HG03558 (cell line): ENCODE data around the gene RCSD1.

Source experiments
- ATAC-seq: cut with Tn5 transposase; IDR thresholded peaks from one replicate; pipeline ENCODE4 v1.9.1; 2021; ENCODE audit warnings: moderate number of reproducible peaks; ENCODE audit not compliant: unreplicated experiment; ENCODE audit errors: extremely low read depth

Gene RCSD1

DNA sequence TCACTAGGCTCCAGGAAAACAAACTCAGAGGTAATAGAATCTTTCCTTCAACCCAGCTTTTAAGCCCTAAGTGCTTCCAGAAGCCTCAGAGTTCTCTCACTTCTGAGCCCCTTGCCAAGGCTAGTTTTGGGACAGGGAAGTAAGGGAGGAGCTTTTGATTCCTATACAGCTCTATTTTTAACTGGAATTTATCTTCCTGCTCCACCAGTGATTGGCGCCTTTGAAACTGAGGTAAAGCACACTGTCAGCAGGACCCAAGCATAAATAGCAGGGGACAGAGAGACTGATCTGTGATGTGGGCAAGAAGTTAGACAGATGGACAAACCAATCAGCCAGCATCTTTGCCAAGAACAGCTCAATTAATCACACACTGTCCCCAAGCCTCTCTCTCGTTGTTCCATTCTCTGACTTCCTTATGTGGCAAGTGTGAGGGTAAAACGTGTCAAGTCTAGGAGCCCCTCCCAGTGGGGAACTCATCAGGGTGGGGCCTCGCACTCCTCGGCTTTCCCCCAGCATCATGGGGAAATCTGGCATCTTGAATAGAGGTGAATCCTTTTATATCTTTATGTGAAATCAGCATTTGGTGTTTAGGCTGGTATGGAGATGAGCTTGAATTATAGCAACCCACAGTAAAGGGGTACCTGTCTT, 51.5 kb downstream of the RCSD1 start:
- no peak for ATAC-seq

- ATAC-seq: no peak
Observed at GRCh38 chr1:167683226-167683625, 53.2 kb downstream of the RCSD1 start.

DNA sequence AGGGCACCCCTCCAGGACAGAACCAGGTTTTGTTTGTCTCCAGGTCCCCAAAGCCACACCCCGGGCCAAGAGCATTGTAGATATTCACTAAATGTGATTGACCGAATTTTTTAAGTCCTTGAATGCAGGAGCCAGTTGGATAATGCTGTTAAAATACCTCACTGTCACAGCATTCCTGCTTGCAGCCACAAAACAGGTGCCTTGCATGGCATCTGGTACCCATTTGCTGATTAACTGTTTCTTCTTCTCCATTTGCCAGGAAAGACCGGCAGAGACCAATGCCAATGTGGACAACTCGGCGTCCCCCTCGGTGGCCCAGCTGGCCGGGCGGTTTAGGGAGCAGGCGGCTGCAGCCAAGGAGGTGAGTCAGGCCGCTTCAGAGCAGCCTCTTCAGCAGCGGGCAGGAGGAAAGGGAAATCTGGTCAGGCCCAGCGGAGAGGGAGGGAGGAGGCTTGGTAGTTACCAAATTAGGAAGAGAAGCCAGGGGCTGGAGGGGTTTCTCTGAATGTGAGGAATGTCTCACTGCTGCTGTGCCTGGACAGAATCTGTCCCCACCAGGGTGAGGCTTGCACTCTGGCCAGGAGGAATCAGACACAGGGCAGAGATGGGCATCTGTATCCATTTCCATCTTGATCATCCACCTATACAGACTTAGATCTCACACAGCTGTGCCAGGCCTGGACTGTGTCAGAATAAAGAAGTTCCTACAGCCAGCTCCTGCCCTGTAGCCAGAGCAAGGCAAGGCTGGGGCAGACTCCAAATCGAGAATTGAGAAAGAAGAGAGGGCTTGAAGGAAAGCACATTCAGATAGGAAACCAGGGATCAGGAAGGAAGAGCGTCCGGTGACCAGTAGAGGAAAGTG, 53.8 kb downstream of the RCSD1 start:
- ATAC-seq: no peak

- ATAC-seq: no peak
Observed at GRCh38 chr1:167685844-167686243, 55.8 kb downstream of the RCSD1 start.

DNA sequence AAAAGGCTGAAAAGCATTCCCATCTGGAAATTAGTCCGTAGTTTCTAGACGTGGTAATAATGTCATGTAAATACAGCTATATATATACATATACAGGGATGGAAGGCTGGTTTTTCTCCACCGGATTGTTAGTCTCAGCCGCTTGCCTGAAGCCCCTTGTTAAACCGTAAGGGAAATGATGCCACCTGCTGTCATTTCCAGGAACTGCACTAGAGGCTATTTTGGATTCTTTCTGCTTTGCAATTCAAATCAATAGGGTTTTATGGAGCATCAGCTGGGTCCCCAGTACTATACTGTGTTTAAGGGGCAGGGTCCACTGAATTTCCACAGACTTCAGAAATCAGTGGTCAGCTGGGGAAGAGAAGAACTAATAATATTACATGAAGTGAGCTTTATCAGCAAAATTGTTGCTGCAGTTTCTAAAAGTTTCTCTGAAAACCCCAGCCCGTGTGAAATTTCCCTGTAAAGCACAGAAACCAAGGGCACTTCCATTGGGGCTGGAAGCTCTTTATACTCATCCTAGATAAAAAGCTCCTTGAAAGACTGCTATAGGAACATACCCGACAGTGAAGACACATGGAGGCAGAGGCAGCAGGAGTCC, 58.0 kb downstream of the RCSD1 start:
- no peak for ATAC-seq

GRCh38 chr1:167689567-167689920, 59.5 kb downstream of the RCSD1 start:
- no peak for ATAC-seq

DNA sequence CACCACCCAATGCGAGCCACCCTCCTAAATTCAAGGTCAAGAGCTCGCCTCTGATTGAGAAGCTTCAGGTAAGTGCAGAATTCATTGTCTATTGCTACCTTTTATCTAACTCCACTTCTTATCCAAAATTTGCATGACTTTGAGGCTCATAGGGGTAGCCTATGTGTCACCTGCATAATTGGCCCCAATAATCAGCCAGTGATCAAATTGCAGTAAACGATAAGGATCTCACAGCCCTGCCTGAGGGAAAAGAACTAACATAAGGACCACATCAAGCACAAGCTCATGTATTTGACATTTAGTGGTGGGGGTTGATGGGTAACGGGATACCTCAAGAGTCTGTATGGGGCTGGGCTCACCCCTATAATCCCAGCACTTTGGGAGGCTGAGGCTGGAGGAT, 60.0 kb downstream of the RCSD1 start:
- no peak for ATAC-seq

- ATAC-seq: no peak
Observed at GRCh38 chr1:167693425-167694045, 63.5 kb downstream of the RCSD1 start.

- no peak for ATAC-seq
Observed at GRCh38 chr1:167694691-167695090, 64.7 kb downstream of the RCSD1 start.

- no peak for ATAC-seq
Observed at GRCh38 chr1:167695147-167695546, 65.1 kb downstream of the RCSD1 start.

DNA sequence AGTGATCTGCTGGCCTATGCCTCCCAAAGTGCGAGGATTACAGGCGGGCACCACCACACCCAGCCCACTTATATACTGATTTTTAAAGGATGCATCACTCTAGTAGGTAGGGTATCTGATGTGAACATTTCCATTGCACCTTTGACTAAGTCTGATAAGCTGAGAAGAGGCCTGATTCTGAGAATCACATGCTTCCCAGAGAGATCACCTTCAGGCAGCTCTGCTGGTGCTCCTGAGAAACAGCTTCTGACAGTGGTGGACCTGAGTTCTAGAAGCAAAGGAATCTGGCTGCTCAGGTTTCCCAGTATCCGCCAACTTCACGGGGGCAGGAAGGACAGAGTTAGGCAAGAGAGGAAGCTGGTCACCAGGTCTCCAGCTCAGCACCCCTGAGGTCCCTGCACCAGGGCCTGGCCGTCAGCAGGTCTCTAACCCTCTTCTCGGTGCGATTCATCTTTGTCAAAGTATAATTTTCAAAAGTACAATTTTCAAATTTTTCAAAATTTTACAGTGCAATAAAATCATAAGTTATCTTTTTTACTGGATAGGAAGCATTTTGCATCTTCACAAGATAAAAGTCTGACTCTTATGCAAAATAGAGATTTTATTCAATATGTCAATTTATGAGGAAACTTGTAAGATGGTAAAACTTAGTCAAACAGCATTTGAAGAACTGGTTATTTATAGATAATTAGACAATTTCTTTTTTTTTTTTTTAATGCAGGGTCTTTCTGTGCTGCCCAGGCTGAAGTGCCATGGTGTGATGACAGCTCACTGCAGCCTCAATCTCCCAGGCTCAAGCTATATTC, 65.9 kb downstream of the RCSD1 start:
- no peak for ATAC-seq

DNA sequence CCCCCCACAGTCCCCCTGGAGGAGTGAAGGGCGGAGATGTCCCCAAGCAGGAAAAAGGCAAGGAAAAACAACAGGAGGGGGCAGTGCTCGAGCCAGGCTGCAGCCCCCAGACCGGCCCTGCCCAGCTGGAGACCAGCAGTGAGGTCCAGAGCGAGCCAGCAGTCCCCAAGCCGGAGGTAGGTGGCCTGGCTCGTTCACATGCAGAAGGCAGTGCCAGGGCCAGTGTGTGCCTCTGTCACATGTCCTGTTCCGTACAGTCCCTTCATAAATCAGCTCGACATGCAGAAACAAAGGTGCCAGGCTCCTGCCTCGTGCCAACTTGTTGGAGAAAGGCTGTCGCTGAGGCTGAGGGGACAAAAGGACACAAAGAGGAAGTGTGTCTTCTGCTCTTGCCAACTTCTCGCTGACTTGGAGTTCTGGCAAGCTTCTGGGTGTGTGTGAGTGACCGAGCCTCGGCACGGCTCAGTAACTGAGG, 67.7 kb downstream of the RCSD1 start:
- no peak for ATAC-seq

DNA sequence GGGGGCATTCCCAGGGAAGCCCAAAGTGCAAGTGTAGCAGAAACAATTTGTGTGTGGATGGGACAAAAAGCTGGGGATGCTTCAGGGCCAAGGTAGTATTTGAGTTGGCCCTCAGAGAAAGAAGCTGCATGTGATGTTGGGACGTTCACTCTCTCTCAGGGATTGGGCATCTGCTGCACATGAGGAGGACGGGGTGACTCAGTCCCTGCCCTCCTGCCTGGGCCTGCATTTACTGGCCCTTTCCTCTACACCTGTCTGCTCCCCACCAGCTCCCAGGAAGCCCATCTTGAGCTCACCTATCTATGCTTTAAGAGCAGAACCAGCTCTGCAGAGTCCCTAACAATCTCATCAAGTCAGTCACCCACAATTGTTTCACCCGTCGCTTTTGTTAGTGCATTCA, 68.3 kb downstream of the RCSD1 start:
- ATAC-seq: no peak

- no peak for ATAC-seq
Observed at GRCh38 chr1:167701510-167701909, 71.5 kb downstream of the RCSD1 start.

DNA sequence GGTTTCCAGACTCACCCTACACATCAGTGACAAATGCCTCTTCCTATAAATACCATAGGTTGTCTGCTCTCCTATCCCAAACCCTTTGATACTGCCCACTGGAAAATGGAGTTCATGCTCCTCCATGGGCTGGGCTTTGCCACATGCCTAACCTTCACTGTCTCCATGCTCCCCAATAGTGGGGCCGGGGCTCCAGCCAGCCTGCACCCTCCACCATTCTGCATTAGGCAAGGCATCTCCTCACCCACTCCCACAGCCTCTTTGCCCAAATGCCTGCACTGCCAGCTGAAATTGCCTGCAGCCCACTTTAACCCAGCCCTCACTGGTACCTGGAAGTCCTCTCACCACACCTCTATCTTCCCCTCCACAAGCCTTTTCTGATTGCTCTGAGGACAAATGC, 73.5 kb downstream of the RCSD1 start:
- no peak for ATAC-seq

DNA sequence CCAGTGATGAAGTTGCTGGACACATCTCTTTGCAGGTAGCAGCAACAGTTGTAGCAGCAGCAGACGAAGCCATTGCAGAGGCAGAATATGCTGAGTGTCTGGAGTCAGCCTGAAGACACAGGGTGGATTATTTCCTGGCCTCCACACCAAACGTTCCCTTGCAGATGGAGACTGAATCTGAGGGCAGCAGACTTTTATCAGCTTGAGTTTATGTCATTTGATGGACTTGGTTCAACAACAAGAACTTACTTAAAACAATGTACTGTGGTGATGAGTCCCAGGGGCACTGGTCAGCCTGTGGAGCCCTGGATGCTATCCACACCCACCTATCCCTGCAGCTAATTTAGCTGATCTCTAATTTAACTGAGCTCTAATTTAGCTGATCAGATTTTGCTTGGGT, 74.7 kb downstream of the RCSD1 start:
- no peak for ATAC-seq

DNA sequence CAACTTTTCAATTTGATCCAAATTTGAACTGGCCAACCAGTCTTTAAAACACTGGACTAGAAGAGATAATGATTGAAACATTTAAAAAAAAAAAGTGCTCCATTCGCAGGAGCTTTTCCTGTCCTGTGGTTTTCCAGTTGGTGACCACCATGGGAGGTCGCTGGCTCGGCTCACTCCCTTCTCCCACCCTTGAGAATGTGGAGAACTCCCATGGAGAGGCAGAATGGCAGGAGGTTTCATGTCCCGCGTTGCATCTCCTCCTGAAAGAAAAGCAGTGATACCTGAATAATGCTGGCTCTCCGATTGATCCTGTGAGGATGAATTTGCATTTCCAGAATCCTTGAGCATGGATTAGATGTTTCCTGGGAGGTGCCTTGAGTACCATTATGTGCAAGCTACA, 75.2 kb downstream of the RCSD1 start:
- no peak for ATAC-seq

DNA sequence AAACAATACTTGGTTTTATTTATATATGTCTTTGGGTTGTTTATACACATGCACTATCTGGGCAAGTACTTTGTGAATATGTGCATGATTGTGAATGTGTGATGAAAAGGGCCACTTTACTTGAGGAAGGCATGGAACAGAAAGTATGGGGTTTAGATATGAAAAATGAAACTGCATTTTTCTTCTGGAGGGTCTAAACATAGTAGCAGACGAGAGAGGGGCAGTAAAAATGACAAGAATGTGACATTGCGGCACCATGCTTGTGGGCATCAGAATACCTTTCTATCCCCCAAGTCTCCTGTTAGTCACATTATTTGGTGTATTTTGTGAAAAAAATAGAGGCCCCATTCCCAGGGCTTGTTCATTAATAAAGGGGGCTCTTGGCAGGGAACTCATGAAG, 76.3 kb downstream of the RCSD1 start:
- ATAC-seq: no peak

- ATAC-seq: no peak
Observed at GRCh38 chr1:167706931-167707877, 77.2 kb downstream of the RCSD1 start.
